HG02870 (cell line): ENCODE results near the gene BCL2L1.
"Not testable (repeated sequence)": the region's sequence is repeated elsewhere in the genome, so short reads cannot be mapped to it uniquely, and the experiment has no call there.

Experiments used
- ATAC-seq: cut with Tn5 transposase; IDR thresholded peaks from one replicate; pipeline ENCODE4 v1.9.1; 2021; ENCODE audit warnings: mild to moderate bottlenecking, moderate library complexity; ENCODE audit not compliant: unreplicated experiment

The BCL2L1 gene

GRCh38 chr20:31677553-31678260, 45.0 kb downstream of the BCL2L1 start:
- no peak for ATAC-seq

- no peak for ATAC-seq
These were observed 46.1 kb downstream of the BCL2L1 start for GRCh38 chr20:31676609-31676989.

- ATAC-seq: no peak
These were observed 46.6 kb downstream of the BCL2L1 start for GRCh38 chr20:31675828-31676608.

GRCh38 chr20:31674895-31675827, 47.5 kb downstream of the BCL2L1 start:
- ATAC-seq: peak; percentile 53

GRCh38 chr20:31673943-31674463, 48.7 kb downstream of the BCL2L1 start:
- no peak for ATAC-seq

- ATAC-seq: no peak
These were observed 49.2 kb downstream of the BCL2L1 start for GRCh38 chr20:31673435-31673834.

- ATAC-seq: no peak
These were observed 51.3 kb downstream of the BCL2L1 start for GRCh38 chr20:31671324-31671723.

- ATAC-seq: no peak
These were observed 52.1 kb downstream of the BCL2L1 start for GRCh38 chr20:31670371-31671228.

GRCh38 chr20:31669876-31670275, 52.8 kb downstream of the BCL2L1 start:
- ATAC-seq: no peak

- not testable (repeated sequence) for ATAC-seq
These were observed 53.7 kb downstream of the BCL2L1 start for GRCh38 chr20:31668944-31669343.

GRCh38 chr20:31667315-31668285, 55.1 kb downstream of the BCL2L1 start:
- no peak for ATAC-seq

- ATAC-seq: no peak
These were observed 56.2 kb downstream of the BCL2L1 start for GRCh38 chr20:31666258-31667042.

GRCh38 chr20:31665753-31666152, 56.9 kb downstream of the BCL2L1 start:
- no peak for ATAC-seq

- no peak for ATAC-seq
These were observed 57.8 kb downstream of the BCL2L1 start for GRCh38 chr20:31664696-31665354.

- ATAC-seq: no peak
These were observed 58.6 kb downstream of the BCL2L1 start for GRCh38 chr20:31663838-31664695.

- no peak for ATAC-seq
These were observed 59.2 kb downstream of the BCL2L1 start for GRCh38 chr20:31663524-31663837.

- no peak for ATAC-seq
These were observed 60.3 kb downstream of the BCL2L1 start for GRCh38 chr20:31662372-31662854.
